Hepatocyte (in vitro differentiated cells): ENCODE results near the gene RABL6. TPM values are rescaled to one million over a fixed set of nuclear protein-coding genes. Genes with fewer than 3 reads are reported as not detected.

Source experiments
- DNase-seq: peaks from one replicate; pipeline ENCODE4 v3.0.0-alpha.2; 2016; ENCODE audit warnings: low spot score
- H2AFZ ChIP-seq: fragments of 200-600 bp; sonication (generic); 2 replicates; pipeline ENCODE4 v1.6.0; 2016; ENCODE audit warnings: antibody characterized with exemption, mild to moderate bottlenecking
- H3K27ac ChIP-seq: fragments of 200-600 bp; sonication (generic); 2 replicates; pipeline ENCODE4 v1.5.1; 2016; ENCODE audit warnings: mild to moderate bottlenecking
- H3K27me3 ChIP-seq: fragments of 200-600 bp; sonication (generic); 2 replicates; pipeline ENCODE4 v1.6.1; 2016
- H3K36me3 ChIP-seq: fragments of 200-600 bp; sonication (generic); replicated peaks from 2 replicates; pipeline ENCODE4 v1.5.1; 2016; ENCODE audit warnings: low read depth; ENCODE audit not compliant: insufficient read depth
- H3K4me1 ChIP-seq: fragments of 200-600 bp; sonication (generic); 2 replicates; pipeline ENCODE4 v1.5.1; 2016; ENCODE audit warnings: mild to moderate bottlenecking, moderate library complexity; ENCODE audit not compliant: insufficient read depth
- H3K4me2 ChIP-seq: fragments of 200-600 bp; sonication (generic); 2 replicates; pipeline ENCODE4 v1.6.0; 2016
- H3K4me3 ChIP-seq: fragments of 200-600 bp; sonication (generic); 2 replicates; pipeline ENCODE4 v1.5.1; 2016; ENCODE audit warnings: mild to moderate bottlenecking
- H3K79me2 ChIP-seq: fragments of 200-600 bp; sonication (generic); 2 replicates; pipeline ENCODE4 v1.6.0; 2017; ENCODE audit warnings: mild to moderate bottlenecking
- H3K9me2 ChIP-seq: fragments of 200-600 bp; sonication (generic); replicated peaks from 2 replicates; pipeline ENCODE4 v1.6.0; 2017; ENCODE audit warnings: mild to moderate bottlenecking; ENCODE audit not compliant: insufficient read depth
- H3K9me3 ChIP-seq: fragments of 200-600 bp; sonication (generic); 2 replicates; pipeline ENCODE4 v1.5.1; 2016; ENCODE audit warnings: low read depth, mild to moderate bottlenecking
- H4K20me1 ChIP-seq: fragments of 200-600 bp; sonication (generic); 2 replicates; pipeline ENCODE4 v1.6.0; 2016; ENCODE audit warnings: mild to moderate bottlenecking; ENCODE audit not compliant: insufficient read depth, poor library complexity, severe bottlenecking
- CTCF ChIP-seq: fragments of 200-600 bp; sonication (generic); IDR thresholded peaks from 2 replicates; pipeline ENCODE4 v1.5.1; 2016; ENCODE audit warnings: antibody characterized with exemption, mild to moderate bottlenecking; ENCODE audit not compliant: poor library complexity
- EZH2 ChIP-seq: fragments of 200-600 bp; sonication (generic); IDR thresholded peaks from 2 replicates; pipeline ENCODE4 v1.6.1; 2016; ENCODE audit warnings: antibody characterized with exemption, mild to moderate bottlenecking, borderline replicate concordance
- EZH2phosphoT487 ChIP-seq: fragments of 200-600 bp; sonication (generic); IDR thresholded peaks from one replicate; pipeline ENCODE4 v1.6.1; 2018; ENCODE audit warnings: antibody characterized with exemption, mild to moderate bottlenecking, low read depth, moderate library complexity; ENCODE audit not compliant: unreplicated experiment, severe bottlenecking
- WGBS: methylation state at CpG from one replicate; pipeline ENCODE4 v1.1.6; 2016; ENCODE audit warnings: low lambda C conversion rate; ENCODE audit errors: missing lambda C conversion rate; 5-methylcytosine and 5-hydroxymethylcytosine counted together
- polyA plus RNA-seq: library from polyadenylated mRNA; unstranded; fragments of >200 nt; fragmentation: Nextera tagmentation; extraction: Ambion mirVana; gene quantifications from 2 replicates; pipeline ENCODE4 v1.2.1, GENCODE V29; 2016
- total RNA-seq: library from RNA; depleted of rRNA; stranded (reverse); fragments of >200 nt; gene quantifications from 2 replicates; pipeline ENCODE4 v1.2.3, GENCODE V29; 2014

The RABL6 gene
- total and polyA plus RNA-seq, 2 experiments from 2014 or later = 72.3 to 103 TPM

DNA sequence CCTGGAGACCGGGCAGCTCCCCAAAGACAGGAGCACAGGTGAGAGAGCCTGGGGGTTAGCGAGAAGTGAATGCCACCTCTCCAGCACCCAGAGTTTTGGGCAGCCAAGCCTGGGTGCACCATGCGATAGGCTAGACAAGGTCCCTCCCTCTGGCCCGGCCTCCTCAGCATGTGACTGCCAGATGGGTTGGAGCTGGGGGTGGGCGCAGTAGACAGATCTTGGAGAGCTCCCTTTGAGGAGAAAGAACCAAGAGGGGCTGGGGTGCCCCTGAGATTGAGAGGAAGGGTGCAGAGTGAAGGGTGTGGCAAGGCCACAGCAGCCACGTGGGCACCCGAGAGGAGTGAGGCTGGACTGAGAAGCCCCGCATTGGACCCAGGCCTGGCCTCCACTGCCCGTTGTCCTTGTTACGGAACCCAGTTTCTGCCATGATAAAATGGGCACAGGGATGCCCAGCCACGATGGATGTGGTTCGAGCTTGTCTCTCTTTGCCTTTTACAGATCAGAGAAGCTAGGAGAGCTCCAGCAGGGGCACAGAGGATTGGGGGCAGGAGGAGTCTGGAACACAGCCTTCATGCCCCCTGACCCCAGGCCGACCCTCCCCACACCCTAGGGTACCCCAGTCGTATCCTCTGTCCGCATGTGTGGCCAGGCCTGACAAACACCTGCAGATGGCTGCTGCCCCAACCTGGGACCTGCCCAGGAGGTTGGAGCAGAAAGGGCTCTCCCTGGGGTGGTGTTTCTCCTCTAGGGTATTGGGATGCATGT is 15.2 kb upstream of the RABL6 start:
- TF ChIP-seq EZH2 (no peak), CTCF (no peak), EZH2phosphoT487 (no peak)

GRCh38 chr9:136793086-136793946 is 14.4 kb upstream of the RABL6 start:
- Histone ChIP-seq H3K4me2 (peak overlapping the region; percentile 87), H3K79me2 (peaks cover 25% of the 10 kb centered on the region), H3K4me1 (peaks cover 61% of the 10 kb centered on the region), H3K27me3 (no peaks in the 10 kb centered on the region), H3K9me3 (no peaks in the 10 kb centered on the region), H3K9me2 (no peaks in the 10 kb centered on the region), H3K36me3 (no peaks in the 10 kb centered on the region), H2AFZ (no peak overlapping the region), H4K20me1 (no peaks in the 10 kb centered on the region), H3K27ac (peak overlapping the region; percentile 97), H3K4me3 (no peak overlapping the region)
- DNase-seq = peak; percentile 78
- TF ChIP-seq EZH2 (no peak), CTCF (no peak), EZH2phosphoT487 (no peak)
- 83% methylated on average over 17 of the region's 17 CpGs for WGBS

More for the DNA sequence above, 15.2 kb upstream of the RABL6 start:
- peaks cover 59% of the 10 kb centered on the region for H3K4me1 ChIP-seq
- no peaks in the 10 kb centered on the region for H3K9me2 ChIP-seq
- no peaks in the 10 kb centered on the region for H3K27me3 ChIP-seq
- peak overlapping the region; percentile 87 for H3K4me2 ChIP-seq
- H2AFZ ChIP-seq = no peak overlapping the region
- peaks cover 21% of the 10 kb centered on the region for H3K79me2 ChIP-seq
- H4K20me1 ChIP-seq = no peaks in the 10 kb centered on the region
- WGBS = 87% methylated on average over 15 of the region's 15 CpGs
- peak overlapping the region; percentile 50 for H3K4me3 ChIP-seq
- H3K36me3 ChIP-seq = no peaks in the 10 kb centered on the region
- H3K9me3 ChIP-seq = no peaks in the 10 kb centered on the region
- peak overlapping the region; percentile 97 for H3K27ac ChIP-seq
- DNase-seq = no peak

DNA sequence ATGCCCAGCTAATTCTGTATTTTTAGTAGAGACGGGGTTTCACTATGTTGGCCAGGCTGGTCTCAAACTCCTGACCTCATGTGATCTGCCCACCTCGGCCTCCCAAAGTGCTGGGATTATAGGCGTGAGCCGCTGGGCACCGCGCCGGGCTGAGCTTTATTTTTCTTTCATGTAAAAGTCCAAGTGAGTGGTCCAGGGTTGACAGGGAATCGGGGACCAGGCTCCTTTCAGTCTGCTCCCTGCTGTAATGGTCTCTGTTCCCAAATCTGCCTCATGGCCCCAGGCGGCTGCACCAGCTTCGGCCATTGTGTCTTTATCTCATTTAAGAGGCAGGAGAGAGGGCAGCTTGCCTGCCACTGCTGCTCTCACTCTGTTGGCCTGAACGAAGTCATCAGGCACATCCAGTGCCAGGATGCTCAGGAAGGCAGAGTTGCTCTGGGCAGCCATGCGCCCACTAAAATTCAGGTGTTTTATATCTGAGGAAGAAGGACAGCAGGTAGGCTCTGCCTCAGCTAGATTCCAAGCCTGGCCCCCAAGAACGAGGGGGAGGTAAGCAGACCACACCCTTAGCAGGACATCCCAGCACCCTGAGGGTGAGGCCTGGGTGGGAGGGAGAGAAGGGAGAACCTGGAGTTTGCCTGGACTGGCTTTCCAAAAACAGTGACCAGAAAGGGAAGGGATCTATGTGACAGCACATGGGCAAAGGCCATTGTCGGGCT is 13.3 kb upstream of the RABL6 start:
- Histone ChIP-seq H3K9me2 (no peaks in the 10 kb centered on the region), H3K79me2 (peaks cover 28% of the 10 kb centered on the region), H3K27ac (peak overlapping the region; percentile 97), H3K36me3 (no peaks in the 10 kb centered on the region), H4K20me1 (no peaks in the 10 kb centered on the region), H2AFZ (no peak overlapping the region), H3K4me2 (peak overlapping the region; percentile 29), H3K9me3 (no peaks in the 10 kb centered on the region), H3K27me3 (no peaks in the 10 kb centered on the region), H3K4me3 (no peak overlapping the region), H3K4me1 (peaks cover 64% of the 10 kb centered on the region)
- TF ChIP-seq EZH2 (no peak), CTCF (no peak), EZH2phosphoT487 (no peak)
- 89% methylated on average over 14 of the region's 14 CpGs for WGBS
- DNase-seq = no peak
